H9 (cell line): ENCODE results near the gene HECW1. TPM values are rescaled to one million over a fixed set of nuclear protein-coding genes. Genes with fewer than 3 reads are reported as not detected.

ENCODE experiments used
- DNase-seq: peaks from one replicate; pipeline ENCODE4 v3.0.0-alpha.2; 2017
- H2AFZ ChIP-seq: one replicate; pipeline ENCODE4 v1.6.1; 2013; ENCODE audit warnings: mild to moderate bottlenecking, low read length, control low read depth, moderate library complexity
- H2AK5ac ChIP-seq: 2 replicates; pipeline ENCODE4 v1.6.1; 2013; ENCODE audit warnings: low read length, control low read depth, mixed read lengths; ENCODE audit not compliant: insufficient read length
- H2BK120ac ChIP-seq: one replicate; pipeline ENCODE4 v1.6.1; 2013; ENCODE audit warnings: low read depth, mild to moderate bottlenecking, low read length, control low read depth, inconsistent platforms; ENCODE audit not compliant: poor library complexity, severe bottlenecking
- H2BK12ac ChIP-seq: 2 replicates; pipeline ENCODE4 v1.6.1; 2013; ENCODE audit warnings: low read length, control low read depth, mixed read lengths, low read depth; ENCODE audit not compliant: insufficient read length
- H2BK15ac ChIP-seq: 2 replicates; pipeline ENCODE4 v1.6.1; 2013; ENCODE audit warnings: low read depth, low read length, control low read depth
- H2BK20ac ChIP-seq: one replicate; pipeline ENCODE4 v1.6.1; 2013; ENCODE audit warnings: low read depth, mild to moderate bottlenecking, low read length, control low read depth, inconsistent platforms; ENCODE audit not compliant: poor library complexity, severe bottlenecking
- H2BK5ac ChIP-seq: 2 replicates; pipeline ENCODE4 v1.6.1; 2013; ENCODE audit warnings: low read length, control low read depth, mixed read lengths; ENCODE audit not compliant: insufficient read length
- H3K14ac ChIP-seq: 2 replicates; pipeline ENCODE4 v1.6.1; 2013; ENCODE audit warnings: low read length, control low read depth; ENCODE audit not compliant: insufficient read depth
- H3K18ac ChIP-seq: 2 replicates; pipeline ENCODE4 v1.6.1; 2013; ENCODE audit warnings: low read depth, mild to moderate bottlenecking, mixed read lengths, low read length, control low read depth; ENCODE audit not compliant: insufficient read length
- H3K23ac ChIP-seq: 2 replicates; pipeline ENCODE4 v1.6.1; 2013; ENCODE audit warnings: low read length, control low read depth, mixed read lengths, low read depth; ENCODE audit not compliant: insufficient read length
- H3K23me2 ChIP-seq: 2 replicates; pipeline ENCODE4 v1.6.1; 2013; ENCODE audit warnings: low read depth, mild to moderate bottlenecking, mixed read lengths, low read length, control low read depth; ENCODE audit not compliant: insufficient read length, poor library complexity, severe bottlenecking
- H3K27ac ChIP-seq: 2 replicates; pipeline ENCODE4 v1.5.1; 2013; ENCODE audit warnings: low read length, control low read depth, mixed read lengths, low read depth; ENCODE audit not compliant: insufficient read length
- H3K27me3 ChIP-seq: 2 replicates; pipeline ENCODE4 v1.6.1; 2013; ENCODE audit warnings: low read length, control low read depth, inconsistent platforms; ENCODE audit not compliant: insufficient read depth
- H3K4ac ChIP-seq: 2 replicates; pipeline ENCODE4 v1.6.1; 2013; ENCODE audit warnings: low read depth, mild to moderate bottlenecking, control low read depth, inconsistent platforms, low read length, moderate library complexity
- H3K4me1 ChIP-seq: 2 replicates; pipeline ENCODE4 v1.6.1; 2013; ENCODE audit warnings: low read length, control low read depth, inconsistent platforms; ENCODE audit not compliant: insufficient read depth
- H3K4me2 ChIP-seq: 2 replicates; pipeline ENCODE4 v1.6.1; 2013; ENCODE audit warnings: low read length, control low read depth, mixed read lengths; ENCODE audit not compliant: insufficient read length, insufficient read depth
- H3K56ac ChIP-seq: 2 replicates; pipeline ENCODE4 v1.6.1; 2013; ENCODE audit warnings: low read depth, mild to moderate bottlenecking, mixed read lengths, low read length, control low read depth; ENCODE audit not compliant: insufficient read length
- H3K79me1 ChIP-seq: 2 replicates; pipeline ENCODE4 v1.6.1; 2013; ENCODE audit warnings: low read depth, mild to moderate bottlenecking, moderate library complexity, low read length, control low read depth, inconsistent platforms; ENCODE audit not compliant: insufficient read depth, poor library complexity, severe bottlenecking
- H3K79me2 ChIP-seq: 2 replicates; pipeline ENCODE4 v1.6.1; 2013; ENCODE audit warnings: low read length, control low read depth, inconsistent platforms; ENCODE audit not compliant: insufficient read depth
- H3K9ac ChIP-seq: 2 replicates; pipeline ENCODE4 v1.6.1; 2013; ENCODE audit warnings: low read length, control low read depth, mixed read lengths; ENCODE audit not compliant: insufficient read length; ENCODE audit errors: extremely low read depth
- H3K9me3 ChIP-seq: one replicate; pipeline ENCODE4 v1.6.1; 2013; ENCODE audit warnings: low read depth, low read length, inconsistent platforms; ENCODE audit not compliant: control insufficient read depth
- H3T11ph ChIP-seq: one replicate; pipeline ENCODE4 v1.6.1; 2013; ENCODE audit warnings: mild to moderate bottlenecking, low read length, control low read depth, inconsistent platforms
- H4K20me1 ChIP-seq: one replicate; pipeline ENCODE4 v1.6.1; 2013; ENCODE audit not compliant: control insufficient read depth, insufficient read length, insufficient read depth
- H4K5ac ChIP-seq: 2 replicates; pipeline ENCODE4 v1.6.1; 2013; ENCODE audit warnings: low read depth, mild to moderate bottlenecking, mixed read lengths, low read length, control low read depth; ENCODE audit not compliant: insufficient read length
- H4K8ac ChIP-seq: replicated peaks from 2 replicates; pipeline ENCODE4 v1.6.1; 2013; ENCODE audit warnings: low read length, control low read depth, mixed read lengths, low read depth; ENCODE audit not compliant: insufficient read length
- H4K91ac ChIP-seq: 2 replicates; pipeline ENCODE4 v1.6.1; 2013; ENCODE audit warnings: low read depth, mild to moderate bottlenecking, moderate library complexity, mixed read lengths, low read length, control low read depth; ENCODE audit not compliant: insufficient read length
- H3K27ac Mint-ChIP-seq, 3 experiments: 2 replicates in 2 of 3; 3 replicates in 1 of 3; pipeline ENCODE4 v1.8.0; 2020 to 2021; ENCODE audit warnings: mixed read lengths in 3 of 3, mild to moderate bottlenecking in 1 of 3, moderate library complexity in 1 of 3
- H3K27me3 Mint-ChIP-seq: 2 replicates; pipeline ENCODE4 v1.8.0; 2021; ENCODE audit warnings: low read depth, mild to moderate bottlenecking, moderate library complexity, mixed read lengths
- H3K36me3 Mint-ChIP-seq, 3 experiments: 2 replicates in 2 of 3; 3 replicates in 1 of 3; pipeline ENCODE4 v1.8.0; 2020 to 2021; ENCODE audit warnings: low read depth in 3 of 3, mixed read lengths in 3 of 3; ENCODE audit not compliant: insufficient read depth in 1 of 3
- H3K4me1 Mint-ChIP-seq, 2 experiments: 2 replicates each; pipeline ENCODE4 v1.8.0; 2020; ENCODE audit warnings: mixed read lengths in 2 of 2
- H3K4me3 Mint-ChIP-seq, 2 experiments: 2 replicates in 1 of 2; 3 replicates in 1 of 2; pipeline ENCODE4 v1.8.0; 2020 to 2021; ENCODE audit warnings: mild to moderate bottlenecking in 2 of 2, mixed read lengths in 2 of 2, moderate library complexity in 1 of 2
- H3K9me3 Mint-ChIP-seq, 2 experiments: 2 replicates in 1 of 2; 3 replicates in 1 of 2; pipeline ENCODE4 v1.8.0; 2020; ENCODE audit warnings: mild to moderate bottlenecking in 2 of 2, mixed read lengths in 2 of 2, moderate library complexity in 1 of 2
- WGBS: extraction: QIAGEN DNeasy Blood & Tissue Kit; methylation state at CpG from one replicate; pipeline ENCODE4 v1.1.7; 2013; ENCODE audit warnings: missing lambda C conversion rate, low lambda C conversion rate, mixed read lengths; ENCODE audit not compliant: insufficient read length; ENCODE audit errors: extremely low coverage; 5-methylcytosine and 5-hydroxymethylcytosine counted together
- total RNA-seq: library from RNA; stranded (reverse); gene quantifications from 2 replicates; pipeline ENCODE4 v1.2.1, GENCODE V29; 2021
- TF ChIP-seq, protein P1 (sequence below): fragments of 200-600 bp; sonication (generic); conservative IDR thresholded peaks from 3 replicates; pipeline ENCODE4 v1.8.0; 2021; ENCODE audit warnings: antibody characterized with exemption, mild to moderate bottlenecking

The HECW1 gene
- total RNA-seq, 1 experiment from 2014 or later: 5.0 TPM

- Histone ChIP-seq H3K27ac (no peak overlapping the region), H3K14ac (no peak overlapping the region), H3K9ac (no peak overlapping the region), H3K23me2 (no peaks in the 10 kb centered on the region), H4K8ac (no peak overlapping the region), H2BK15ac (no peak overlapping the region), H2BK5ac (no peak overlapping the region), H3K79me1 (no peaks in the 10 kb centered on the region), H3K9me3 (no peaks in the 10 kb centered on the region), H3K4me2 (no peak overlapping the region), H3K56ac (no peak overlapping the region), H2BK20ac (no peak overlapping the region), H2BK120ac (no peak overlapping the region), H3T11ph (no peak overlapping the region), H3K4me1 (no peaks in the 10 kb centered on the region), H3K27me3 (peaks cover 2% of the 10 kb centered on the region; the same call in 1 of the 2 replicates), H3K23ac (no peak overlapping the region), H4K20me1 (no peaks in the 10 kb centered on the region), H3K4ac (no peak overlapping the region), H4K5ac (no peak overlapping the region), H3K79me2 (no peaks in the 10 kb centered on the region), H3K18ac (no peak overlapping the region), H2BK12ac (no peak overlapping the region), H2AFZ (no peak overlapping the region), H4K91ac (no peak overlapping the region), H2AK5ac (no peak overlapping the region)
- Mint-ChIP-seq H3K36me3 (no peaks in the 10 kb centered on the region), H3K9me3 (no peaks in the 10 kb centered on the region; a peak in 1 of 5 replicates), H3K4me1 (peaks cover 0 to under 1% of the 10 kb centered on the region in 2 experiments; a peak in 2 of 4 replicates), H3K27me3 (no peaks in the 10 kb centered on the region), H3K27ac (no peak overlapping the region; a peak in 1 of 7 replicates), H3K4me3 (no peak overlapping the region)
- TF ChIP-seq, protein P1, sequence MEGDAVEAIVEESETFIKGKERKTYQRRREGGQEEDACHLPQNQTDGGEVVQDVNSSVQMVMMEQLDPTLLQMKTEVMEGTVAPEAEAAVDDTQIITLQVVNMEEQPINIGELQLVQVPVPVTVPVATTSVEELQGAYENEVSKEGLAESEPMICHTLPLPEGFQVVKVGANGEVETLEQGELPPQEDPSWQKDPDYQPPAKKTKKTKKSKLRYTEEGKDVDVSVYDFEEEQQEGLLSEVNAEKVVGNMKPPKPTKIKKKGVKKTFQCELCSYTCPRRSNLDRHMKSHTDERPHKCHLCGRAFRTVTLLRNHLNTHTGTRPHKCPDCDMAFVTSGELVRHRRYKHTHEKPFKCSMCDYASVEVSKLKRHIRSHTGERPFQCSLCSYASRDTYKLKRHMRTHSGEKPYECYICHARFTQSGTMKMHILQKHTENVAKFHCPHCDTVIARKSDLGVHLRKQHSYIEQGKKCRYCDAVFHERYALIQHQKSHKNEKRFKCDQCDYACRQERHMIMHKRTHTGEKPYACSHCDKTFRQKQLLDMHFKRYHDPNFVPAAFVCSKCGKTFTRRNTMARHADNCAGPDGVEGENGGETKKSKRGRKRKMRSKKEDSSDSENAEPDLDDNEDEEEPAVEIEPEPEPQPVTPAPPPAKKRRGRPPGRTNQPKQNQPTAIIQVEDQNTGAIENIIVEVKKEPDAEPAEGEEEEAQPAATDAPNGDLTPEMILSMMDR: no peak
- DNase-seq: no peak
- WGBS: no CpG with 5 or more reads among the region's 3 CpGs
Observed at GRCh38 chr7:43431020-43431595, 318.7 kb downstream of the HECW1 start.
